Islet precursor cell (in vitro differentiated cells): Measurements from ENCODE around the gene MGAT4D.
A peak's percentile ranks its signal among the peaks of the same experiment; 100 is the strongest.
"Not testable (repeated sequence)": the region's sequence is repeated elsewhere in the genome, so short reads cannot be mapped to it uniquely, and the experiment has no call there.

Experiments
- DNase-seq: peaks from one replicate; pipeline ENCODE4 v3.0.0-alpha.2; 2018

MGAT4D gene

DNA sequence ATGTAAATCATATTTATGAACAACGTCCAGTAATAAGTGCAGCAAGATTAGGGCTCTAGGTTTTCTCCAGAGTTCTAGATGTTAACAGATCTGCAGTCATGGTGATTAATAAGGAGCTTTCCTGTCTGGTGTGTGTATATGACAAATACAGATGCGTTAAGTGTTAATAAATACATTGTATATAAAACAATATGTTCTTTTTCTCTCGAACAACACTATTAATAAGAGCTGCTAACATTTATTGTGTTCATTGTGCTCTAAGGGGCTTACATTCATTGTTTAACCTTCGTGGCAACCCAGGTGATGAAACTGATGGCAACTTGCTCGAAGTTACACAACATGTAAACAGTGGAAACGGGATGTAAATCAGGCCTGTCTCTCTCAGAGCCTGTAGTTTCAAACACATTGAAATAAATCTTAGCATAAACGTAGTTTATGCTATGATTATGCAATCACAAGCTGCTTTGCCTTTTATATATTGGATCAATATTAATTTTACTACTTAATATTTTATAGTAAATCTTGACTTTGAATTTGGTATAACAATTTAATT is 70.1 kb downstream of the MGAT4D start:
- no peak for DNase-seq

DNA sequence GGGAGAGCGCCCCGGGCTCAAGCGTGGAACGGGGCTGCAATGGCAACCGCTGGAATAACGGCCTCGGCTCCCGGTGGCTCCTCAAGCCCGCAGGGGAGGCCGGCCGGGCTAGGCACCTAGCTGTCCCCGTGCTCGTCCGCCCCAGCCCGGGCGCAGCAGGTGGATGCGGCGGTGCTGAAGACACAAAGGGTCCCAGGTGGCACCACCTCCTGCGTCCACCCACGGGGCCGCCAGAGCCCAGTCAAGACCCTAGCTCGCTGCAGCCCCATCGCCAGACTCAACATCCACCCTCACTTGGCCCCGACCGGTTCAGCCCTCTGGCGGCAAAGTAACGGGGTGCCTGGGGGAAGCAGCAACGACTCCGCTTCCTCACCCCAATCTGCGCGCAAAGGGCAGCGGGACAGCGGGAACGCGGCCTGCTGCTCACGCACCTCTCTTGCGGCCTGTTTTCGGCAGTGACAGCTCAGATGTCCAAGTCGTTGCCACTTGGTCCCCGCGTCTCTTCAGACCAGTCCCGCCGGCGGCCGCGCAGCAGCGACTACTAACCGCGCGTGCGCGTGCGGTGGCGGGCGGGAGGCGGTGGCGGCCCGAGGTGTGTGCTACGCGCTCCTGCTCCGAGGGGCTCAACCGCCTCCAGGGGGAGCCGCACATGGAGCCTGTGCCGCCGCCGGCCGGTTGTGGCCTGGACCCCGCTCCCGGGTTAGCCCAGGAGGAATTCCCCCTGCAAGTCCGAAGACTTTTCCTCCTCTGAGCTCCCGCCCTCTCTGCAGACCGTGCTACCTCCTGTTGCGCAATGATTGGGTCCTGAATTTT is 70.8 kb downstream of the MGAT4D start, which contains the start of gene CLGN:
TSS of gene CLGN (minus strand) at position 543 of the 813 bp plus-strand sequence. CDS start 14,570 bp downstream, outside the sequence.
- DNase-seq, result peak; percentile 93

DNA sequence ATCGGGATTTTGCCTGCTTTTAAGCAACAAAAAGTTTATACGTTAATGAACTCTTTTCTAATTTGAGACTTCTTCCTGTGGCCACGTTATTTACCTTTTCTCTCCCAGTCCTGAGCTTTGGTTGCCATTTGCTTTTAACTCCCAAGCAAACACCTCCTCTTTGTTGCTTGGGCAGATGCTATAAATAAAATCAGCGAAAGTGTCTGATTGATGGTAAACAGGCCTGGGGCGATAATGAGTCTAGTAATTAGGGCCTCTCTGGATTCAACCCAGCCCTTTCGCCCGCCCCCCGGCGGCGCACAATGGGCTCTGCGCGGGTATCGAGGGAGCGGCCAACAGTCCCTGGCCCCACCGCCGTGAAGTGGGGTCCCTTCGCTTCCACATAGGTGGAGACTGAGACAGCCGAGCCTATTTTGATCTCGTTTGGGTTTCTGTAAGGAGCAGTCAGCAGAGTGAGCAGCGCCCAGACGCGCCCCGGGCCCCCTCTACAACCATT is 71.4 kb downstream of the MGAT4D start:
- peak; percentile 65 for DNase-seq

DNA sequence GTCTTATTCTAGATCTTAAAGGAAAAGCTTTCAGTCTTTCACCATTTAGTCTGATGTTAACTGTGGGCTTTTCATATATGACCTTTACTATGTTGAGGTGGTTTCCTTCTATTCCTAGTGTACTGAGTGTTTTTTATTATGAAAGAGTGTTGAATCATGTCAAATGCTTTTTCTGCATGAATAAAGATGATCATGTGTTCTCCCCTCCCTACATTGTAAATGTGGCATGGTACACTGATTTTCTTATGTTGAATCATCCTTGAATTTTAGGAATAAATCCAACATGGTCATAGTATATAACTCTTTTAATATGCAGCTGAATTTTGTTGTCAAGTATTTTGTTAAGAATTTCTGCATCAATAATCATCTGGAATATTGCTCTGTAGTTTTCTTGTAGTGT is 75.0 kb downstream of the MGAT4D start:
- no peak for DNase-seq

DNA sequence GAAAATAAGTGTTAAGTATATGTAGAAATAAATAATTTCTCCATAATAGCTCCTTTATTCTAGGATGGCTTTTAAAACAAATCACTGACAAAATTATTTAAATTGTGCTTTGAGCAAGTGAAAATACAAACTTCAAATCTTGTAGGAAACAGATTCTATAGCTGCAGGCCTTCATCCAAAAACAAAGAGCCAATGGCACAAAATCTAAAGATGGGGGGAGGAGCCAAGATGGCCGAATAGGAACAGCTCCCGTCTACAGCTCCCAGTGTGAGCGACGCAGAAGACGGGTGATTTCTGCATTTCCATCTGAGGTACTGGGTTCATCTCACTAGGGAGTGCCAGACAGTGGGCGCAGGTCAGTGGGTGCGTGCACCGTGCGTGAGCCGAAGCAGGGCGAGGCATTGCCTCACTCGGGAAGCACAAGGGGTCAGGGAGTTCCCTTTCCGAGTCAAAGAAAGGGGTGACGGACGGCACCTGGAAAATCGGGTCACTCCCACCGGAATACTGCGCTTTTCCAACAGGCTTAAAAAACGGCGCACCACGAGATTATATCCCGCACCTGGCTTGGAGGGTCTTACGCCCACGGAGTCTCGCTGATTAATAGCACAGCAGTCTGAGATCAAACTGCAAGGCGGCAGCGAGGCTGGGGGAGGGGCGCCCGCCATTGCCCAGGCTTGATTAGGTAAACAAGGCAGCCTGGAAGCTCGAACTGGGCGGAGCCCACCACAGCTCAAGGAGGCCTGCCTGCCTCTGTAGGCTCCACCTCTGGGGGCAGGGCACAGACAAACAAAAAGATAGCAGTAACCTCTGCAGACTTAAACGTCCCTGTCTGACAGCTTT is 84.7 kb downstream of the MGAT4D start:
- not testable (repeated sequence) for DNase-seq

DNA sequence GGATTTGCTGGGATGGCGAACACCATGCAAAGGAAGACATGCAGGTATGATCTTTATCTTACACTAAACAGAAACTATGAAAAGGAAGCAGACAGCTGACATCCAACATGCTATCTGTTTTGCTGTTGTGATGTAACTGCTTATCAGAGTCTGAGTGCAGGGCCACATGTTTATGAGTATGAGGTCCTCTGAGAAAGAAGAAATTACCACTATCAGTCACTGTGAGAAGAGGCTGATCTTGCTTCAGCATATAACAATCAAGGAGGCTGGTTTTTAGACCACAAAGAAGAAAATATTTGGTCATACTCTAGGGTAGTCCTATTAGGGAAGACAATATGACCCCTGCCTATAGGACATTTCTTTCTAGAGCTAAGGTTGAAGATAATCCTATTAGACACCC is 89.1 kb downstream of the MGAT4D start:
- DNase-seq, result no peak

DNA sequence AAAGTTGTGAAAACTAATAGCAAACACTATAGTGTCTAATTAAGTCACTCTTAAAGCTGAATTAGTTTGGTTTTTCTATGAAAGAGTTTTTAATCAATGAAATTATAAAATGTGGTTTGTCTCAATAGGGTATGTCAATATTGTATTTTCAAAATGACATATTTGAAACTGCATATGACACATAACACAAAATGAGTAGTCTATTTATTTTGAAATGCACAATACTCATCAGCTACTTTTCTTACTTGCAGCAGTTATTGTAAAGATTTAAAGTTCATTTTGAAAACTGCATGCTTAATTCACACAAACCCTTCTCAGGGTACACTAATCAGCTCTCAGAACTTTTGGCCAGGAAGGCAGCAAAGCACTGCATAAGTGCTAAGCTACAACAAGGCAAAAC is 91.8 kb downstream of the MGAT4D start:
- no peak for DNase-seq

DNA sequence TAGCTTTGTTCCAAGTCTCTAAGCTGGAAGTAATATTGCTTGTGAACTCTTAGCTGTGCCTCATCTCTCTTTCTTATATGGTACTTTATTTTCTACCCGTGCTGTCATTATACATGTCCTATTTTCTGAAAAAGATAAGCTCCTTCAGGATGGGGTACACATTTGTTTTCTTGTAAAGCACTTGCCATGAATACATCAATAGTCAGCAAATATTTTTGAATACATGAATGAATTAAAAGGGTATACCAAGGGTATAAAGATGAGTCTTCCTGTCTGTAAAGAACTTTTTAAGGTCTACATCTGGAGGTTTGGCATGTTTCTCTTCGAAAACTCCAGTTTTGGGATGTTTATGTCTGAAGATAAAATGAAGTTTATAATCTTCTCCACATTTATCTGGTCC is 98.0 kb downstream of the MGAT4D start:
- DNase-seq, result no peak

DNA sequence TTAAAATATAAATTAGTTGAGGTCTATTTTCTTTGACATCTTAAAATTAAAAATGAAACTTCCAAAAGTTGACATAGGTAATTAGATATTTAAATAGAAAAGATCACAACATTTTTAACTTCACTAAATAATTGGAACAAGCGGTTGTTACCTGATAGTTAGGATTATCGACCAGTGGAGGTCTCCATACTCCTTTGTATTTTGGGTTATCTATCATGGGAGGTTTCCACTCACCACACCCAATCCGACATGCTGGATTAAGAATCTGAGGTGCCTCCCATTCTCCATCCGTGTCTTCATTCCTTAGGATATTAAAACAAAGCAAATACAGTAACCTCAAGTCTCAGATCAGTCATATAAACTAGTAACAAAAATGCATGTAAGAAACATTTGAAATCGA is 102.4 kb downstream of the MGAT4D start:
- no peak for DNase-seq
